HG03139 (cell line): ENCODE data around the gene CELF1.
"Not testable (repeated sequence)": the region's sequence is repeated elsewhere in the genome, so short reads cannot be mapped to it uniquely, and the experiment has no call there.

ENCODE experiments used
- ATAC-seq: cut with Tn5 transposase; IDR thresholded peaks from one replicate; pipeline ENCODE4 v1.9.1; 2021; ENCODE audit not compliant: unreplicated experiment

Gene CELF1

GRCh38 chr11:47541070-47541469 is 11.9 kb downstream of the CELF1 start:
- no peak for ATAC-seq

- ATAC-seq: no peak
Measured at GRCh38 chr11:47539681-47540039, 13.3 kb downstream of the CELF1 start.

- ATAC-seq: no peak
Measured at GRCh38 chr11:47538741-47539565, 14.0 kb downstream of the CELF1 start.

- no peak for ATAC-seq
Measured at GRCh38 chr11:47536915-47537314, 16.0 kb downstream of the CELF1 start.

- no peak for ATAC-seq
Measured at GRCh38 chr11:47534704-47535251, 18.2 kb downstream of the CELF1 start.

GRCh38 chr11:47533690-47534151 is 19.2 kb downstream of the CELF1 start:
- ATAC-seq: no peak

- no peak for ATAC-seq
Measured at GRCh38 chr11:47532597-47533213, 20.2 kb downstream of the CELF1 start.

- no peak for ATAC-seq
Measured at GRCh38 chr11:47531666-47532065, 21.3 kb downstream of the CELF1 start.

GRCh38 chr11:47530721-47531120 is 22.2 kb downstream of the CELF1 start:
- ATAC-seq: not testable (repeated sequence)

- no peak for ATAC-seq
Measured at GRCh38 chr11:47529951-47530350, 23.0 kb downstream of the CELF1 start.

- ATAC-seq: no peak
Measured at GRCh38 chr11:47527186-47527585, 25.7 kb downstream of the CELF1 start.

- ATAC-seq: not testable (repeated sequence)
Measured at GRCh38 chr11:47526032-47526431, 26.9 kb downstream of the CELF1 start.

- ATAC-seq: no peak
Measured at GRCh38 chr11:47524291-47524874, 28.5 kb downstream of the CELF1 start.

GRCh38 chr11:47523490-47524225 is 29.3 kb downstream of the CELF1 start:
- ATAC-seq: no peak

- ATAC-seq: no peak
Measured at GRCh38 chr11:47518212-47518964, 34.5 kb downstream of the CELF1 start.

GRCh38 chr11:47516984-47517853 is 35.7 kb downstream of the CELF1 start:
- ATAC-seq: no peak

GRCh38 chr11:47516155-47516554 is 36.8 kb downstream of the CELF1 start:
- no peak for ATAC-seq

GRCh38 chr11:47514825-47515647 is 37.9 kb downstream of the CELF1 start:
- ATAC-seq: peak; percentile 33

- ATAC-seq: no peak
Measured at GRCh38 chr11:47512701-47513100, 40.2 kb downstream of the CELF1 start.
